Endothelial cell of umbilical vein (primary cell): ENCODE measurements around the gene NLGN1. TPM values are rescaled to one million over a fixed set of nuclear protein-coding genes. Genes with fewer than 3 reads are reported as not detected.

ENCODE experiments used
- BruUV-seq: library from RNA; stranded (reverse); fragments of 400-500 nt; replicated peaks from 2 replicates; lab custom pipeline; 2021; lab: Mats Ljungman, UMichigan
- CTCF ChIA-PET: fragments of 300-600, 350-600 bp; sonication (Branson Sonifier 250); formaldehyde crosslinking; loops from one replicate; lab custom pipeline; 2021; ENCODE audit warnings: antibody characterized with exemption, inconsistent platforms; lab: Charles Lee
- POLR2A ChIA-PET: fragments of 300-600, 350-600 bp; sonication (Branson Sonifier 250); formaldehyde crosslinking; loops from one replicate; lab custom pipeline; 2021; ENCODE audit warnings: antibody characterized with exemption, inconsistent platforms; lab: Charles Lee
- DNase-seq: peaks from one replicate; pipeline ENCODE4 v3.0.0-alpha.2; 2011; ENCODE audit warnings: low read depth, low spot score
- FAIRE-seq: peaks from 2 replicates; lab custom pipeline; 2011; peaks lifted over from hg19 to GRCh38; lab: Jason Lieb, UNC
- H2AFZ ChIP-seq: 2 replicates; pipeline ENCODE4 v1.6.0; 2012; ENCODE audit warnings: low read depth, low read length, control low read depth, inconsistent platforms
- H3K27ac ChIP-seq: 2 replicates; pipeline ENCODE4 v1.5.1; 2011; ENCODE audit warnings: low read depth, mild to moderate bottlenecking, control low read depth, low read length, moderate library complexity; ENCODE audit not compliant: insufficient read depth
- H3K27me3 ChIP-seq, 2 experiments: 2 replicates each; pipeline versions ENCODE4 v1.6.0 to v1.6.1; 2011; ENCODE audit warnings: low read length in 2 of 2, mixed read lengths in 1 of 2; ENCODE audit not compliant: control insufficient read depth in 2 of 2, insufficient read depth in 2 of 2
- H3K36me3 ChIP-seq, 2 experiments: 2 replicates in 1 of 2; 3 replicates in 1 of 2; pipeline ENCODE4 v1.5.1; 2011; ENCODE audit warnings: low read length in 2 of 2, mild to moderate bottlenecking in 1 of 2, moderate library complexity in 1 of 2; ENCODE audit not compliant: control insufficient read depth in 2 of 2, insufficient read depth in 2 of 2; ENCODE audit errors: extremely low read depth in 1 of 2
- H3K4me1 ChIP-seq: 3 replicates; pipeline ENCODE4 v1.5.1; 2011; ENCODE audit warnings: mild to moderate bottlenecking, low read length; ENCODE audit not compliant: control insufficient read depth, insufficient read depth; ENCODE audit errors: extremely low read depth
- H3K4me2 ChIP-seq: 2 replicates; pipeline ENCODE4 v1.6.1; 2011; ENCODE audit warnings: low read length, control low read depth, mixed read lengths; ENCODE audit not compliant: insufficient read depth
- H3K4me3 ChIP-seq, 3 experiments: fragments of 200-600 bp in 1 of 3; sonication (generic), shearing (Covaris generic) in 1 of 3; replicated peaks in 1 of 3; 2 replicates each; pipeline ENCODE4 v1.5.1; 2011 to 2016; ENCODE audit warnings: control low read depth in 3 of 3, low read length in 3 of 3, mild to moderate bottlenecking in 2 of 3, inconsistent platforms in 1 of 3, low read depth in 1 of 3, moderate library complexity in 1 of 3; ENCODE audit not compliant: insufficient read depth in 1 of 3
- H3K79me2 ChIP-seq: 2 replicates; pipeline ENCODE4 v1.6.0; 2012; ENCODE audit warnings: low read length, inconsistent platforms; ENCODE audit not compliant: control insufficient read depth, insufficient read depth
- H3K9ac ChIP-seq: replicated peaks from 2 replicates; pipeline ENCODE3; 2011; ENCODE audit warnings: low read length, control low read depth; ENCODE audit not compliant: insufficient read depth; ENCODE audit errors: extremely low read depth
- H3K9me1 ChIP-seq: replicated peaks from 3 replicates; pipeline ENCODE4 v1.6.0; 2011; ENCODE audit warnings: mild to moderate bottlenecking, low read length; ENCODE audit not compliant: control insufficient read depth, insufficient read depth; ENCODE audit errors: extremely low read depth
- H3K9me3 ChIP-seq: replicated peaks from 2 replicates; pipeline ENCODE4 v1.5.1; 2012; ENCODE audit warnings: low read length, inconsistent platforms; ENCODE audit not compliant: control insufficient read depth, insufficient read depth
- H4K20me1 ChIP-seq: replicated peaks from 2 replicates; pipeline ENCODE3; 2011; ENCODE audit warnings: mild to moderate bottlenecking, low read length; ENCODE audit not compliant: control insufficient read depth, insufficient read depth; ENCODE audit errors: extremely low read depth
- EZH2 ChIP-seq: IDR thresholded peaks from 2 replicates; pipeline ENCODE4 v1.6.1; 2012; ENCODE audit warnings: borderline replicate concordance, low read depth, mild to moderate bottlenecking, moderate library complexity, low read length, inconsistent platforms; ENCODE audit not compliant: severe bottlenecking
- FOS ChIP-seq: IDR thresholded peaks from 2 replicates; pipeline ENCODE4 v1.6.1; 2011; ENCODE audit warnings: mild to moderate bottlenecking, low read length, moderate library complexity, borderline replicate concordance; ENCODE audit not compliant: insufficient read depth
- GATA2 ChIP-seq: IDR thresholded peaks from 2 replicates; pipeline ENCODE4 v1.7.0; 2011; ENCODE audit warnings: low read depth, mild to moderate bottlenecking, moderate library complexity, mixed read lengths, low read length; ENCODE audit not compliant: insufficient read length, insufficient read depth
- JUN ChIP-seq: IDR thresholded peaks from 2 replicates; pipeline ENCODE4 v1.6.1; 2011; ENCODE audit warnings: borderline replicate concordance, low read depth; ENCODE audit not compliant: insufficient read length, insufficient read depth
- POLR2A ChIP-seq: IDR thresholded peaks from 2 replicates; pipeline ENCODE4 v1.6.1; 2012; ENCODE audit warnings: low read depth, mild to moderate bottlenecking, control low read depth, low read length
- POLR2AphosphoS5 ChIP-seq: IDR thresholded peaks from 2 replicates; pipeline ENCODE4 v1.6.1; 2012; ENCODE audit warnings: low read depth, mild to moderate bottlenecking, control low read depth, low read length, moderate library complexity; ENCODE audit not compliant: insufficient read depth
- dilution Hi-C: fragments of 300-500 bp; cut with MboI; formaldehyde crosslinking; loops from one replicate; pipeline ENCODE4 v1.15.0; 2019; ENCODE audit warnings: low sequenced_read_pairs; ENCODE audit not compliant: extremely low pct_ligation_motif_present
- intact Hi-C: fragments of 100-400 bp; cut with micrococcal nuclease; formaldehyde crosslinking; loops from one replicate; pipeline ENCODE4 v1.10.0; 2022
- polyA plus RNA-seq, 4 experiments: library from polyadenylated mRNA; depleted of rRNA in 3 of 4; stranded (reverse) in 3 of 4; unstranded in 1 of 4; fragments of >200 nt; gene quantifications; 2 replicates each; pipeline versions ENCODE4 v1.2.1 to v1.2.3, GENCODE V29; 2011 to 2012; ENCODE audit warnings: missing spikeins in 1 of 4
- total RNA-seq: library from RNA; stranded (reverse); gene quantifications from 2 replicates; pipeline ENCODE4 v1.2.3, GENCODE V29; 2021
- TF ChIP-seq, protein P1 (sequence below): IDR thresholded peaks from 2 replicates; pipeline ENCODE4 v1.6.1; 2011; ENCODE audit not compliant: insufficient read depth, insufficient read length
- TF ChIP-seq, protein P2 (sequence below), 2 donors: IDR thresholded peaks; 1 replicate in 1 of 2; 2 replicates in 1 of 2; pipeline ENCODE4 v1.5.1; 2011; ENCODE audit warnings: low read length in 2 of 2, mild to moderate bottlenecking in 2 of 2, moderate library complexity in 2 of 2, control low read depth in 1 of 2, inconsistent platforms in 1 of 2, low read depth in 1 of 2; ENCODE audit not compliant: insufficient read depth in 1 of 2; ENCODE audit errors: extremely low read depth in 1 of 2

Gene NLGN1
- total and polyA plus RNA-seq, 2 donors (not counting 3 experiments of a cell fraction or from before 2014, with no cell fraction given) = 7.9 to 16.3 TPM

DNA sequence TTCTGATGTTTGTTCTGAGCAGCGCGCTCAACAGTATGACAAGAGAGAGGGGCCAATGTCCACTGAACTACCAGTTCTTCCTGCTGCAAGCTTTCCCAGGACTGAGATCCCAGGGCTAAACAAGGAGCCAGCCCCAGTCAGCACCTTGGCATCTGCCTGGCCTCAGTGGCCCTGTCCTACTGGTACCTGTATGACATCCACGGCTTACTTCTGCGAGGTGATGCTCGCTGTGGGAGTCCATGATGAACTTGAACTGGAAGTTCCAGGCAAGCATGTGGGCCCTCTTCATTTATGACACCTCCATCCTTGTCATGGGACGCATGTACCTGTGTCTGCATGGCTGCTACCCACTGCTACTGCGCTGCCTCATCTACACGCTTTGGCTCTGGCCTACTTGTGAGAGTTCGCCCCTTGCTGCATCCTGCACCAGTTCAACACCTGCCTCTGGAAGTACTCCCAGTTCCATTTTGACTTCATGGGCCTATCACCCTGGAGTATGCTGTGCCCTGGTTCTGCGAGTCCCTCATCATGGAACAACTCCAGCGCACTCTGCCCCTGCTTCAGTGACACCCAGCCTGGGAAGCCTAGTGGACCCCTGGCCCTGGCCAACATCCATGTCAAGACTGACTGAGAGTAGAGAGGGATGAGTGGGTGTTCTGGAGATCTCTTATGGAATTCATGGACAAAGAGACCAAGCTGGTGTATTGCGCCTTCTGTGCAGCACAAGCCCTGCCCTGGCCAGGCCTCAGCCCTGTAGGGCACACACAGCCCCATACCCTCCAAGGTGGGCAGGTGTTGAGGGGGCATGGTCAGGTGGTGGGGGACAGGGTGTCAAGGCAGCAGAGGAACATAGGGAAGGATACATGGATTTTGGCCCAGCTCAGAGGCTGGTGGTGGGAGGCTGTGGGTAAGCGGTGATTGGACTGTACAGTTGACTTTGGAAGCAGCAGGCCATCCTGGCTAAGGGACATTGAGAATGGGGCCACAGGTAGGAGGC lies 246.8 kb downstream of the NLGN1 start:
- Histone ChIP-seq H3K27ac (no peak overlapping the region), H3K9ac (no peak overlapping the region), H3K9me3 (no peaks in the 10 kb centered on the region), H4K20me1 (no peaks in the 10 kb centered on the region), H3K27me3 (no peaks in the 10 kb centered on the region), H3K79me2 (no peaks in the 10 kb centered on the region), H3K4me3 (no peak overlapping the region), H3K9me1 (no peaks in the 10 kb centered on the region), H3K4me2 (no peak overlapping the region), H3K36me3 (no peaks in the 10 kb centered on the region), H3K4me1 (no peaks in the 10 kb centered on the region), H2AFZ (no peak overlapping the region)
- no TSS peak for BruUV-seq
- no peak for TF ChIP-seq JUN
- no peak for TF ChIP-seq GATA2
- TF ChIP-seq FOS = no peak
- TF ChIP-seq, protein P1, sequence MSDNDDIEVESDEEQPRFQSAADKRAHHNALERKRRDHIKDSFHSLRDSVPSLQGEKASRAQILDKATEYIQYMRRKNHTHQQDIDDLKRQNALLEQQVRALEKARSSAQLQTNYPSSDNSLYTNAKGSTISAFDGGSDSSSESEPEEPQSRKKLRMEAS = no peak
- TF ChIP-seq, protein P2, sequence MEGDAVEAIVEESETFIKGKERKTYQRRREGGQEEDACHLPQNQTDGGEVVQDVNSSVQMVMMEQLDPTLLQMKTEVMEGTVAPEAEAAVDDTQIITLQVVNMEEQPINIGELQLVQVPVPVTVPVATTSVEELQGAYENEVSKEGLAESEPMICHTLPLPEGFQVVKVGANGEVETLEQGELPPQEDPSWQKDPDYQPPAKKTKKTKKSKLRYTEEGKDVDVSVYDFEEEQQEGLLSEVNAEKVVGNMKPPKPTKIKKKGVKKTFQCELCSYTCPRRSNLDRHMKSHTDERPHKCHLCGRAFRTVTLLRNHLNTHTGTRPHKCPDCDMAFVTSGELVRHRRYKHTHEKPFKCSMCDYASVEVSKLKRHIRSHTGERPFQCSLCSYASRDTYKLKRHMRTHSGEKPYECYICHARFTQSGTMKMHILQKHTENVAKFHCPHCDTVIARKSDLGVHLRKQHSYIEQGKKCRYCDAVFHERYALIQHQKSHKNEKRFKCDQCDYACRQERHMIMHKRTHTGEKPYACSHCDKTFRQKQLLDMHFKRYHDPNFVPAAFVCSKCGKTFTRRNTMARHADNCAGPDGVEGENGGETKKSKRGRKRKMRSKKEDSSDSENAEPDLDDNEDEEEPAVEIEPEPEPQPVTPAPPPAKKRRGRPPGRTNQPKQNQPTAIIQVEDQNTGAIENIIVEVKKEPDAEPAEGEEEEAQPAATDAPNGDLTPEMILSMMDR (IDR thresholded peaks at IDR 0.05; ENCODE audit: extremely low read depth in 1 of 2, insufficient read depth in 1 of 2, low read depth in 1 of 2, low read length in 2 of 2) = no peak
- no peak for TF ChIP-seq POLR2A
- TF ChIP-seq POLR2AphosphoS5 = no peak
- no peak for TF ChIP-seq EZH2
- DNase-seq (no peak), FAIRE-seq (no peak)
- intact Hi-C loops = no loop called here
- CTCF ChIA-PET = no interaction called here
- POLR2A ChIA-PET = no interaction called here
- dilution Hi-C loops = no loop called here
